OCI-LY7 (cell line): ENCODE results near the gene SHLD1.

ENCODE experiments used
- EZH2phosphoT487 ChIP-seq: fragments of 200-600 bp; sonication (generic); IDR thresholded peaks from 2 replicates; pipeline ENCODE4 v1.6.1; 2018; ENCODE audit warnings: low read depth, borderline replicate concordance, mild to moderate bottlenecking, mixed run types, antibody characterized with exemption, low read length, moderate library complexity, mixed read lengths
- TF ChIP-seq, protein P1 (sequence below): fragments of 200-600 bp; sonication (generic); conservative IDR thresholded peaks from 2 replicates; pipeline ENCODE4 v1.5.1; 2014; ENCODE audit warnings: mild to moderate bottlenecking, antibody characterized with exemption, low read length, moderate library complexity, mixed read lengths

DNA sequence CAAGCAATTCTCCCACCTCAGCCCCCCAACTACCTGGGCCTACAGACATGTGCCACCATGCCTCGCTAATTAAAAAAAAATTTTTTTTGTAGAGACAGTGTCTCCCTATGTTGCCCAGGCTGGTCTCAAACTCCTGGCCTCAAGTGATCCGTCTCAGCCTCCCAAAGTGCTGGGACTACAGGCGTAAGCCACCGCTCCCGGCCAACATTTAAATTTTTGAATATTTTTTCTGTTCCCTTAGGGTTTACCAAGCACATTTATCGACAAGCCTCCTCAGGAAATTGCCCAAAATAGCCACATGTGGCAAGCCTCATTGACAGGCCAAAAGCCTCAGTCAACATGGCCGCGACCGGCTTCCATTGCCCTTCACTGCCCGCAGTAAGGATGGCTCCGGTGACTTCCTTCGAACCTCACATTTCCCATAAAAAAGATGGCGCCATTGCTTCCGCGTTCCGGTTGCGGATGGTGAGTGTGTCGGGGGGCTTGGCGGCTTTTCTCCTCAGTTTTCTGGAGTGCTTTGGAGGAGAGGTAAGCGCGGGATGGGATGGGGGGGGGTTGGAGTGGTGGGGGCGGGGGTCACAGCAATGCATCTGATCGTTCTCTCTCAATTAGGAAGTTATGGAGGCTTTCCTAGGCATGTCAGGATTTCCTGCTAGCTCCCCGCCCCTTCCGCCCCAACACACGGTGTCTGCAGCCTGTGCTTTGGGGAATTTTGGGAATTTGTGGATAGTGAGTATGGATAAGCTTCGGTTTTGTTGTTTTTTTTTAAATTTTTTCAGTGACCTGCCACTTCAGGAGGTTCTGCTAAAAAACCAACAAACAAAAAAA, at the start of gene SHLD1:
- TF ChIP-seq, protein P1, sequence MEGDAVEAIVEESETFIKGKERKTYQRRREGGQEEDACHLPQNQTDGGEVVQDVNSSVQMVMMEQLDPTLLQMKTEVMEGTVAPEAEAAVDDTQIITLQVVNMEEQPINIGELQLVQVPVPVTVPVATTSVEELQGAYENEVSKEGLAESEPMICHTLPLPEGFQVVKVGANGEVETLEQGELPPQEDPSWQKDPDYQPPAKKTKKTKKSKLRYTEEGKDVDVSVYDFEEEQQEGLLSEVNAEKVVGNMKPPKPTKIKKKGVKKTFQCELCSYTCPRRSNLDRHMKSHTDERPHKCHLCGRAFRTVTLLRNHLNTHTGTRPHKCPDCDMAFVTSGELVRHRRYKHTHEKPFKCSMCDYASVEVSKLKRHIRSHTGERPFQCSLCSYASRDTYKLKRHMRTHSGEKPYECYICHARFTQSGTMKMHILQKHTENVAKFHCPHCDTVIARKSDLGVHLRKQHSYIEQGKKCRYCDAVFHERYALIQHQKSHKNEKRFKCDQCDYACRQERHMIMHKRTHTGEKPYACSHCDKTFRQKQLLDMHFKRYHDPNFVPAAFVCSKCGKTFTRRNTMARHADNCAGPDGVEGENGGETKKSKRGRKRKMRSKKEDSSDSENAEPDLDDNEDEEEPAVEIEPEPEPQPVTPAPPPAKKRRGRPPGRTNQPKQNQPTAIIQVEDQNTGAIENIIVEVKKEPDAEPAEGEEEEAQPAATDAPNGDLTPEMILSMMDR = no peak
- no peak for TF ChIP-seq EZH2phosphoT487
